HG02884 (cell line): ENCODE measurements around the gene IGFL1.
"Not testable (repeated sequence)": the region's sequence is repeated elsewhere in the genome, so short reads cannot be mapped to it uniquely, and the experiment has no call there.

Source experiments
- ATAC-seq: cut with Tn5 transposase; IDR thresholded peaks from one replicate; pipeline ENCODE4 v1.9.1; 2021; ENCODE audit warnings: mild to moderate bottlenecking, moderate library complexity; ENCODE audit not compliant: unreplicated experiment

IGFL1 gene

DNA sequence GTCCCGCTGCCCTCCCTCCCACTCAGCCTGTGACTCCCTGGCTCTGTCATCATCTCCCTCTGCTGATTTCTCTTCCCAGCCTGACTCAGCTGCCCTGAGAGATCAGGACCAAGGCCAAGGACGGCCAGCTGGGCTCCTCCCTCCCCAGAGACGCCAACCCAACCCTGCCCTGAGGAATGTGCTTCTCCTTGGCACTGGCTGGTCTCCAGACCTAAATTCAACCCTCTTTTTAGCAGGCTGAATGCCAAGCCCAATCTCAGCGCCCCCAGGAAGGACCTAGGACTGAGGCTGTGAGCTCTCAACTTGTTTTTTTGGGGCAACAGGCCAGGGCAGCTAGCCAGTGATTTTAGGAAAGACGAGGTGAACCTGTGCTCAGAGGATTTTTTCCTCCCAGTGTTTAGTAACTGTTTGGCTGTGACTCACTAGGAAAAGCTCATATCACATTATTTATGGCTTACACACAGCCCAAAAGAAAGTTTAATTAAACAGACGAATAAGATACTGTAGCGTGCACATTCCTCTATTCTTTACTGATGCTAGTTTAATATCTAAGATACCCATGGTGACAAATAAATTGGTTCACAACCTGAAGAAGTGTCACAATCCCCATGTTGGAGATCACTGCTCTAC lies 7.4 kb upstream of the IGFL1 start:
- ATAC-seq = no peak

DNA sequence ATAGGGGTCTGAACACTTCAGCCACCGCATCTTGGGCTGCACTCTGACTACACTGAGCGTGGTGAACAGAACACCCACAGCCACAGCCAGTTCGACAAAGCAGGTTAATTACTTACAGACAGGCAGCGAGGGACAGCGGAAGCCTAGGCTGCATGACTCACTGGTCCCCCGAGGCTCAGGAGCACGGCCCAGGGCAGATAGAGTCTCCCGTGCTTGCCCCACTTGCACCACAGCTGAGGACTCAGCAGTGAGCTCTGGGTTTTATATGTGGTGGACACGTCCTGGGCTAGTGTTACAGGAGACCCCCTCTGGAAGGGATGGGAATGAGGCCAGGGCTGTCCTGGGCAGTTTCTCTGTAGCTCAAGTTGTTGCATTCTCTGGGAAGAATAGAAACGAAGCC lies 5.8 kb upstream of the IGFL1 start:
- not testable (repeated sequence) for ATAC-seq

DNA sequence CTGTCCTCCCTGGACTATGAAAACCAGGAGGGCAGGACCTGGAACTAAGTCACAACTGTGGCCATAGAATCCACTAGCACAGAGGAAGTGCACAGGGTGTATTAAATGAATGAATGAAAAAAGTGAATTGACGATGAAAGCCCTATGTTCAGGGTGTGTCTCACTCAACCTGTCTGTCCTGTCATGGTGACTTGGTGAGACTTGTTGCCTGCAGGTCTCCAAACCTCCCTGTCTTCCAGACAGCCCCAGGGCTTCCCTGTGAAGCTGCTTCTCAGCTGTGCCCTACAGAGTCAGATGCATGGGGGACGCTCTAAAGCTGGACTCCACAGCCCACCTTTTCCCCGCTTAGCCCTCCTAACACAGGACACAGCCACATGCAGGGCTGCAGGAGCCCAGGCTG lies 4.8 kb upstream of the IGFL1 start:
- no peak for ATAC-seq

DNA sequence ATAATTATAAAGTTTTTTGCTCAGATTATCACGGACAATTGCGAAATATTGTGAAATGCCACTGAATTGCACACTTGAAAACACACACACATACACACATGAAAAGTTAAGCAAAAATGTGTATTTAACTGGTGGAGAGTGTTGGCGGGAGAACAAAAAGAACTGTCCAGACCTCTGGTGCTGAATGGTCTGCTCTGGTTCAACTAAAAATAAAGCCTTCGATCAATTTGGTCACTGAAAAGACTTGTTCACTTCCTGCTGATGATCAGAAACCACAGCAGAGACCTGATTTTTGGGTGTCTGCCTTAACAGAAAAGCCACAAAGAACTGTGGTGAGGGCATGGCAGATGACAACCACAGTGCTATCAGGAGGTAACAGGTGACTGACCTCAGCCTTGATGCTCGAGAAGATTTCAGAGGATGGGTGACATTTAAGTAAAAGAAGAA lies 4.0 kb upstream of the IGFL1 start:
- ATAC-seq = no peak

DNA sequence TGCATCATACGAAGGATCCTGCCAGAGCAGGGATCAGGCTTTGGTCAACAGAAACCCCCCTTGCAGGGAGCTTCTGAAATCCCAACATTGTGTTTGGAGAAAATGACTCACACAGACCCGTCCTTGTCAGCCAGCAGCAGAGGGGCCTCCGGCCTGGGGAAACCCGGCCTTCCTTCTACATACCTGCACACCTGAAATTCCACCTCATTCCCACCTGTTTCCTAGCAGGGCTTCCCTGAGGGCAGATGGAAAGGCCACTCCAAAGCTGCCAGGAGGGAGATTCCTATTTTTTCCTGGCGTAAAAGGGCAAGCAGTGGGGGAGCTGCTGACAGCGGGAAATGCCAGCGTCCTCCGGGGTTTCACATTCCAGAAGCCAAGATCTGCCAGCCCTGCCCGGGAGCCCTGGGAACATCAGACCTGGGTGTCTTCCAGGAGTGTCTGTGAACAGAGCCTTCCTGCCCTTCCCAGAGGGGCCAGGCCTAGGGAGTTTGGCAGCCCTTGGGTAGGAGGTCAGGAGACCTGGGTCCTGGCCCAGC lies 3.0 kb upstream of the IGFL1 start:
- no peak for ATAC-seq

DNA sequence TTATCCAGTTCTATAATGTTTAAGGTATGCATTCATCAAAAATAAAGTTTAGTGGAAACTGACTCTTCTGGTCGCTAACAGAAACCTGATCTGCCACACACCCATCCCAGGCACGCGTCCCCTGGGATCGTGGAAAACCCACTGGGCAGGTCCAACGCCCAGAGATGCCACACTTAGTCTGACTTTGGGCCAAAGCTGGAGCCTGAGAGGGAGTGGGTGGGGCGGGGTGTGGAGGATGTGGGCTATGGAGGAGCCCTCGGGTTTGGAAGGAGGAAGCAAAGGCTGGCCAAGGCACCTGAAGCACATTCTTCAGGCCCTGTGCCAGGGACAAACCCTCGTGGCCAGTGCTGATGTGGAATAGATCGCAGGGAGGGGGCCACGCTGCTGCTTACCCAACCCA lies 2.5 kb downstream of the IGFL1 start:
- ATAC-seq = no peak

DNA sequence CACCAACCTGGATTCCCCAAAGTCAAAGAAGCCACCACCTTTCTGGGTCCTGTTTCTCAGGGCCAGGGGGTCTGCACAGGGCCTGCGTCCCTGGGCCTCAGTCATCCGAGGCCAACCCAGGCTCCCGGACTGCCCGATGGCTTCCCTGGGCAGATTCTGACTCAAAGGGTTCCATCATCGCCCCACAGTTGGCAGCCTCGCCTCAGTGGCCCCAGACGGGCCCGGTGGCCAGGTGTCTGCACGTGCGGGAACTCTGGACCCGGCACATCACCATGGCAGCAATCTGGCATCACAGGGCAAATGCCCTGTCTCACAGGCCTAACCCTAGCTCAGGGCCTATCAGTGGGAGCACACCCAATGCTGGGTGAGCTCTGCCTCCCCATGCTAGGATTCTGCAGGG lies 2.9 kb downstream of the IGFL1 start:
- ATAC-seq = no peak

DNA sequence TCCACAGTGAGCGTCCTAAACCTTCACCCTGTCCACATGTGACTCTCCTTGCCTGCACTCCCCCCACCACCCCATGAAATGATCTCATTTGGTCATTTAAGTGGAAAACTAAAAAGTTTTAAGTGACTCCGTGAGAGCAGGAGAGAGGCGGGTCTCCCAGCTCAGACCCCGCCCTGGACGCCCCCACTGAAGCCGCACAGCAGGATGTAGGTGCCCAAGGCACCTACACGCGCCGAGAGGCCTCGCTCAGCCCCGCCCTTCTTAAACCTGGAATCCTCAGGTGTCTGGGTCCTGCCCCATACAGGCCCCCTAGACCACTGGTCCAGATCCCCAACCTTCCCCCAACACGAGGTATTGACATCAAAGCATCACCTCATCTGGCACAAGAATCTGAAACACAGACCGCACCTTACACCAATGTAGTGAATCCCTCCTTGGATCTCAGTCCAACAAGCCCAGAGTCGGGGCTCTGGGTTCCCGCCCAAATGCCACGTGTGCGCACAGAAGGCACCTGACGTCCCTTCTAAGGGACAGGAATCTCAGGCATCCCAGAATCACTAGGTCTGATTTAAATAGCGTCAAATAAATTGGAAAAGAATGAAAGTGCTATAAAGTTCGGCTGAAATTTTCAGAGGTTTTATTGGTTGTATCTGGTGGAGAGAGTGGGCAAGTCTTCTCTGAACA lies 3.5 kb downstream of the IGFL1 start:
- ATAC-seq = no peak

DNA sequence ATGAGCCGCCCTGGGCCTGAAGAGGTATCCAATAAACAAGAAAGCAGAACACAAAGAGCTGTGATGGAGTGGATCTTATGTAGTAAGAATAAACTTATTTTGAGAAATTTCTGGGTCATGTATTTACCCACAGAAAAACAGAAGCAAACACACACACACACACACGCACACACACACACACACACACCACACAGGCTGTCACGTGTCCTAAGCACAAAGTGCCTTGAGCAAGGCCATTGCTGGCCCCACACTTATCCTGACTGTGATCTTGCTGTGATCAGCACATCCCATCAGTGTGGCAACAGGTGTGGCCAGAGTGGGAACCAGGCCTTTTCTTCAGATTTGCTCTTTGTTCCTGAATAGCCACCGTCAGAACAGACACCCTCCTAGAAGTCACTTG lies 4.3 kb downstream of the IGFL1 start:
- not testable (repeated sequence) for ATAC-seq

DNA sequence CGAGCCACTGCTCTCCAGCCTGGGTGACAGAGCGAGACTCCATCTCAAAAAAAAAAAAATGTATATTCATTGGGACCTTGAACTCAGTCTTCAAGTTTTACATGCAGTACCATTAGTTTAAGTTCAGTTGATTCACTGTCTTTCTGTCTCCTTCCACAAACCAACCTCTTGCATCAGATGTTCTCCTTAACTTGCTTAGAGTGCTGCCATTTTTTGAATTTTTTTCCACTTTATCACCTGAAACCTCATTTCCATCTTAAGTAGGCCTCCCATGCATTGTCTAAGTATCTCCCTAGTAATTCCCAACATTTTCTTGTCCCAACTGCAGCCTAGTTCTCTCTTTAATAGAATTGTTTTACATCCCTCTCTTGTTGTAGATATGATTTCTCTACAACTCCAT lies 8.6 kb downstream of the IGFL1 start:
- not testable (repeated sequence) for ATAC-seq

DNA sequence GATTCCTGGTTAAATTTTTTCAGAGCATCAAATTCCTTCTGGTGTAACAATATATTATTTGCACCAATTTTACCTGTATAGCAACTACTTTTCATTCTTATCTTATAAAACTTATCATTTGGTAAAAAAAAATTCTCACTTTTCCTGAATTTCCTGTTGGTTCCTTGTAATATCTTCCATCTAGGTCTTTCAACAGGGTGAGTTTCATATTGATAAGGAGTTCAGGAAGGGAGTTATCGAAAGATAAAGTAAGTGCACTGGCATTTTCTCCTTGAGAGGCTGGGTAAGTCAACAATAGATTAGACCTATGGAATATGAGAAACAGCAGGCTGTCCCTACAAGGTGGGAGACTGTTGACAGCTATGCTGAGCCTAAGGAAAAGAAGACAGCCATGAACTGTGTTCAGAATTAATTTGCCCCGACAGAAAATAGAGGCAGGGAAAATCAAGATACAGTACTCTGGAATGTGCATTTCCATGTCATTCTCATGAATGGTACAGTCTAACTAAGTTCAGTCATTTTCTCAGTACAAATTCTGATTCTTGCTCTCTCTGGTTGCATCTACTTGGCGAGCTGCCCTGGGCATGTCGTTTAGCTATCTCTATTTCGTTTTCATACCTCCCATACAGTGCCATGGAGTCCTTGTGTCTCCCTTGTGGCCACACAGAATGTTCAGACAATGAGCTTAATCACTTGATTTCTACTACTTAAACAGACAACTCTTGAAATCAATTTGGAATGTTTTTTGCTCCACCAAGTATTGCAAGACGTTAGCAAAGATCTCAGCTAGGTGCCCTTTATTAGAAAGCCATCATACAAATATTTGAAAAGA lies 9.9 kb downstream of the IGFL1 start:
- no peak for ATAC-seq

DNA sequence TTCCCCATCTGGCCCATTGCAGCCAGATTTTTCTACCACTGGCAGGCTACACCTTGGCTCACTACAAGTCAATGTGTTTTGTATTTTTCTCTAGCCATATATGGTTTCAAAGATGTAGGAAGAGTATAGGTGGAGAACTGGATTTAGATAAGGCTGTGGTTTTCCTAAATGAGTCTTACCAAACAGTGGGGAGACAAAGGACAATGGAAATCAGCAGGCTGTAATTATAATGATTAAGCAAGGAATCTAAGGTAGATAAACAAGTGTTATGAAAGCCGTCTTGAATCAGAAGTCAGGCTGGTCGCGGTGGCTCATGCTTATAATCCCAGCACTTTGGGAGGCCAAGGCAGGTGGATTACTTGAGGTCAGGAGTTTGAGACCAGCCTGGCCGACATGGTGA lies 11.2 kb downstream of the IGFL1 start:
- no peak for ATAC-seq

DNA sequence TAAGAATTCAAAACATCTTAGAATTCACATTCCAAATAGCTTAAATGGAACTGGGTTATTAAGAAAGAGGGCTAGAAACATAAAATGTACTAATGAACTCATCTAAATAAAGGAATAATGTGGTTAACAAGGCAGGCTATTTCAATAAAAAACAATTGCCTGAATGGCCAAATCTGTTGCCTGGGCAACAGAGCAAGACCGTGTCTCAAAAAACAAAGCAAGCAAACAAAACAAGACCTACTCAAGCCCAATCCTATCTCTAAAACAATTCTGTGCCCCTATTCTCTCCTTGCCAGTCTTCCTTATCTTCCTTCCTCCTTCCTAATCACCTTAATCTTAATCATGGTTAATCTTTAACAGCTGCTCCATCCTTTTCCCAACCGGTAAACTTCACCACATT lies 12.1 kb downstream of the IGFL1 start:
- ATAC-seq = no peak

DNA sequence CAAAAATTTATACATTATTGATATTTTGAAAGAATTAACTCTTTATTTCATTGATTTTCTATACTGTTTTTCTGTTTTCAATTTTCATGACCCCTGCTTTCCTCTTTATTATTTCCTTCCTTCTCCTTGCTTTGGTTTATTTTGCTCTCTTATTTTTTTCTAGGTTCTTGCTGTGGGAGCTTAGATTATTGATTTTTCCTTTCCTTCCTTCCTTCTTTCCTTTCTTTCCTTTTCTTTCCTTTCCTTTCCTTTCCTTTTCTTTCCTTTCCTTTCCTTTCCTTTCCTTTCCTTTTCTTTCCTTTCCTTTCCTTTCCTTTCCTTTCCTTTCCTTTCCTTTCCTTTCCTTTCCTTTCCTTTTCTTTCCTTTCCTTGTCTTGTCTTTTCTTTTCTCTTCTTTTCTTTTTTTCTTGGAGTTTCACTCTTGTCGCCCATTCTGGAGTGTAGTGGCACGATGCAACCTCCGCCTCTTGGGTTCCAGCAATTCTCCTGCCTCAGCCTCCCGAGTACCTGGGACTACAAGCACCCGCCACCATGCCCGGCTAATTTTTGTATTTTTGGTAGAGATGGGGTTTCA lies 13.6 kb downstream of the IGFL1 start:
- not testable (repeated sequence) for ATAC-seq

DNA sequence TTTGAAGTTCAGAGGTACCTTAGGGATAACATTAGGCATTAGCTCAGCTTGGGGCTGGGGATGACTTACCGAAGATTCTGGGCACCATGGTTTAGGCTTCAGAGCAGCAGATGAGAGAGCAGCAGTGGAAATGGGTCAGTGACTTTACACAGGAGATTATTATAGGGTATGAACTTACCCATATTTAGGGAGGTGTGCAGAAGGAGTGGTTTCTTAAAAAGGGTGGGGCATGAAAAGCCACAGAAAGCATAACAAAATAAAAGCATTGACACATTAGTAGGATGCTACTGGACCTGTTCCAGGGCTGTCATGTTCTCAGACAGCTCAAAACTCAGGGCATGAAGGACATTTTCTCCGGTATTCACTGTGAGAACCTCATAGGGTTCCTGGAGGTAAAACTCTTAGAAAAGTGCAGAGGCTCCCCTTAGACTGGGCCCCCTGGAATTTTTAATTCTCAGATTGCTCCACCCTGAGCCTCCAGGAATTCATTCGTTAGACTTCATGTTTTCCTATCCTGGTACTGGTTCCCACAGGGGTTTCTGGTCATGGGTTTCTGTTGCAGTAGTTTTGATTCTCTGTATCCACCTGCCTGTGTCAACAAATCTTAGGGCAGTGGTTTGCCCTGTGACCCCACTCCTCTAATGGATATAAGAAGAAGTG lies 20.7 kb downstream of the IGFL1 start:
- no peak for ATAC-seq

DNA sequence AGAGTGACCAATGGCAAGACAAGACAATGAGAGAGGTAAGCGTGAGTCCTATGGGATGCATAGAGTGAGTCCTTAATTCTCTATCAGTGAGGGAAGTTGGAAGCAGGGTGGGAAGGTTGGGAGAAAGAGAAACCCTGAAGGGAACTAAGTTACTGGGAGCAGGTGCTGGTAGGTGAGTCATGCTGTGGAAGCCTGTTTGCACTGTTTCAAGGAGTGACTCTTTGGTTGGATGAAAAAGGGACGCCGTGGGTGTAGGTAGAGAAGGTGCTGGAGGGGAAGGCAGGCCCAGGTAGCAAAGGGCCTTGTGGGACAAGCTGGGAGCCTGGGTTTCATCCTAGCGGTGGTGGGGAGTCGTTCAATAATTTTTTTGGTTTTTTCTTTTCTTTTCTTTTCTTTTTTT lies 21.9 kb downstream of the IGFL1 start:
- no peak for ATAC-seq

DNA sequence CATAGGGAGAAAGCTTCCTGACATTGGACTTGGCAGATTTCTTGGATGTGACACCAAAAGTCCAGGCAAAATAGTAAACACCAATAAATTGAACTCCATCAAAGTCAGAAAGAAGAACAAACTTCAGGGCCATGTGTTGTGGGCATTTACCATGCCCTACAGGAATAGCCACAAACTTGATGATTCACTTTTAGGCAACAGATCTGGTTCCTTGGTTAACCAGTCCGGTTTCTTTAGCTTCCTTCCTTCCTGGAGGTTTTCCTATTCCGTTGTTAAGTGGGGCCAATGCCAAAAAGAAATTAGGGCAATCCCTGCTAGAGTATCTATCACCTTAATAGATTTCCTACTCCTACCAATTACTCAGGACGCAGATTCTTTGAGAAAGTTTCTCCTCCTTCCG lies 25.2 kb downstream of the IGFL1 start:
- ATAC-seq = no peak

DNA sequence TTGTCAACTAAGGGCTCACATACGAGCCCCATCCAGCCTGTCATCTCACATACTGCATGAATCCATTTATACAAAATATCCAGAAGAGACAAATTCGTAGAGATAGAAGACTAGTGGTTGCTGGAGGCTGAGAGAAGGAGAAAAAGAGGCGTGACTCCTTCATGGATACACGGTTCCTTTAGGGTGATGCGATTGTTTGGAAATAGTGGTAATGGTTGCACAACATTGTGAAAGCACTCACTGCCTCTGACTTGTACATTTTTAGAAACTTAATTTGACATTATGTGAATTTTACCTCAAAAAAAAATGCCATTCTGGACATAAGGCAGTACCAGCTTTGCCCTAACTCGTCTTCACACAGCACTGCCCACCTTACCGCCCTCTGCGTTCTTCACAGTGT lies 27.3 kb downstream of the IGFL1 start:
- no peak for ATAC-seq

DNA sequence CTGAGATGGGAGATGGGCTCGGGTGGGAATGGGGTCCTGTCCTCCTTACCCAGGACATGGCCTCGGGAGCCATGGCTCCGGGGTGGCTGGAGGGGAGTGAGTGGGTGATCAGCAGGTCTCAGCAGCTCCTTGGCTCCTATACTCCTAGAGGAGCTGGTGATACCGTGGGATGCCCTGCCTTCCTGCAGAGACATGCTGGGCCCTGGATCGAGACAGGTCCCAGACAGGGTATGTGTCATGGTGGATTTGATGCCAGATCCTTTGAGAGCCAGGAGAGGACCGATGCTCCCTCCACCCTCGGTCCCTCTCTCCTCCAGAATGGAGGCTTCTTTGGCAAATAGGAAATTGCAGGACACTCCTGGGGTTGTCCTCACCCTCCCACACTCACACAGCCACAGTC lies 32.0 kb downstream of the IGFL1 start:
- ATAC-seq = not testable (repeated sequence)

DNA sequence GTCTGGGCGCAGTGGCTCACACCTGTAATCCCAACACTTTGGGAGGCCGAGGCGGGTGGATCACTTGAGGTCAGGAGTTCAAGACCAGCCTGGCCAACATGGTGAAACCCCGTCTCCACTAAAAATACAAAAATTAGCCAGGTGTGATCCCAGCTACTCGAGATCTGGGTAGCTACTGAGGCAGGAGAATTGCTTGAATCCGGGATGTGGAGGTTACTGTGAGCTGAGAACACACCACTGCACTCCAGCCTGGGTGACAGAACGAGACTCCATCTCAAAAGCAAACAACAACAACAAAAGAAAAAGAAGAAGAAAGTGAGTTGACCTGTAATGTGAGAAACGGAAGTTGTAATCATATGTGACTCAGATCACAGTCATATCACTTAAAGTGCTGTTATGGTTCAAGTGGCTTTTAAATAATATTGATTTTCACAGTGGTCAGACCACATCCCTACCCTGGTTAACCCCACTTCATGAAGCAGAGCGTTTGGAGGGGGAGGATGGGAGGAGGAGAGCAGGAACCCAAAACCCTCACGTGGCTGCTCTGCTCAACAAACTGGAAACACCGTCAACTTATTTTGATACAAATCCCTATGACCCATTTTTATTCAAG lies 33.2 kb downstream of the IGFL1 start:
- ATAC-seq = not testable (repeated sequence)
